ENCODE measurements around the gene NFXL1.

GRCh38 chr4:47827343-47828047 lies 86.9 kb downstream of the NFXL1 start:
- TF ChIP-seq, protein P1, sequence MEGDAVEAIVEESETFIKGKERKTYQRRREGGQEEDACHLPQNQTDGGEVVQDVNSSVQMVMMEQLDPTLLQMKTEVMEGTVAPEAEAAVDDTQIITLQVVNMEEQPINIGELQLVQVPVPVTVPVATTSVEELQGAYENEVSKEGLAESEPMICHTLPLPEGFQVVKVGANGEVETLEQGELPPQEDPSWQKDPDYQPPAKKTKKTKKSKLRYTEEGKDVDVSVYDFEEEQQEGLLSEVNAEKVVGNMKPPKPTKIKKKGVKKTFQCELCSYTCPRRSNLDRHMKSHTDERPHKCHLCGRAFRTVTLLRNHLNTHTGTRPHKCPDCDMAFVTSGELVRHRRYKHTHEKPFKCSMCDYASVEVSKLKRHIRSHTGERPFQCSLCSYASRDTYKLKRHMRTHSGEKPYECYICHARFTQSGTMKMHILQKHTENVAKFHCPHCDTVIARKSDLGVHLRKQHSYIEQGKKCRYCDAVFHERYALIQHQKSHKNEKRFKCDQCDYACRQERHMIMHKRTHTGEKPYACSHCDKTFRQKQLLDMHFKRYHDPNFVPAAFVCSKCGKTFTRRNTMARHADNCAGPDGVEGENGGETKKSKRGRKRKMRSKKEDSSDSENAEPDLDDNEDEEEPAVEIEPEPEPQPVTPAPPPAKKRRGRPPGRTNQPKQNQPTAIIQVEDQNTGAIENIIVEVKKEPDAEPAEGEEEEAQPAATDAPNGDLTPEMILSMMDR (IDR thresholded peaks at IDR 0.05; ENCODE audit: insufficient read depth, low read length) = no peak
- TF ChIP-seq SPI1 (IDR thresholded peaks at IDR 0.05; ENCODE audit: borderline replicate concordance, low read depth) (no peak), GABPA (IDR thresholded peaks at IDR 0.05; ENCODE audit: low read depth) (no peak)
- TF ChIP-seq, protein P2, sequence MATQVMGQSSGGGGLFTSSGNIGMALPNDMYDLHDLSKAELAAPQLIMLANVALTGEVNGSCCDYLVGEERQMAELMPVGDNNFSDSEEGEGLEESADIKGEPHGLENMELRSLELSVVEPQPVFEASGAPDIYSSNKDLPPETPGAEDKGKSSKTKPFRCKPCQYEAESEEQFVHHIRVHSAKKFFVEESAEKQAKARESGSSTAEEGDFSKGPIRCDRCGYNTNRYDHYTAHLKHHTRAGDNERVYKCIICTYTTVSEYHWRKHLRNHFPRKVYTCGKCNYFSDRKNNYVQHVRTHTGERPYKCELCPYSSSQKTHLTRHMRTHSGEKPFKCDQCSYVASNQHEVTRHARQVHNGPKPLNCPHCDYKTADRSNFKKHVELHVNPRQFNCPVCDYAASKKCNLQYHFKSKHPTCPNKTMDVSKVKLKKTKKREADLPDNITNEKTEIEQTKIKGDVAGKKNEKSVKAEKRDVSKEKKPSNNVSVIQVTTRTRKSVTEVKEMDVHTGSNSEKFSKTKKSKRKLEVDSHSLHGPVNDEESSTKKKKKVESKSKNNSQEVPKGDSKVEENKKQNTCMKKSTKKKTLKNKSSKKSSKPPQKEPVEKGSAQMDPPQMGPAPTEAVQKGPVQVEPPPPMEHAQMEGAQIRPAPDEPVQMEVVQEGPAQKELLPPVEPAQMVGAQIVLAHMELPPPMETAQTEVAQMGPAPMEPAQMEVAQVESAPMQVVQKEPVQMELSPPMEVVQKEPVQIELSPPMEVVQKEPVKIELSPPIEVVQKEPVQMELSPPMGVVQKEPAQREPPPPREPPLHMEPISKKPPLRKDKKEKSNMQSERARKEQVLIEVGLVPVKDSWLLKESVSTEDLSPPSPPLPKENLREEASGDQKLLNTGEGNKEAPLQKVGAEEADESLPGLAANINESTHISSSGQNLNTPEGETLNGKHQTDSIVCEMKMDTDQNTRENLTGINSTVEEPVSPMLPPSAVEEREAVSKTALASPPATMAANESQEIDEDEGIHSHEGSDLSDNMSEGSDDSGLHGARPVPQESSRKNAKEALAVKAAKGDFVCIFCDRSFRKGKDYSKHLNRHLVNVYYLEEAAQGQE (IDR thresholded peaks at IDR 0.05; ENCODE audit: insufficient replicate concordance, low read depth) = no peak
